ENCODE data around the gene VTN.

The VTN gene

DNA sequence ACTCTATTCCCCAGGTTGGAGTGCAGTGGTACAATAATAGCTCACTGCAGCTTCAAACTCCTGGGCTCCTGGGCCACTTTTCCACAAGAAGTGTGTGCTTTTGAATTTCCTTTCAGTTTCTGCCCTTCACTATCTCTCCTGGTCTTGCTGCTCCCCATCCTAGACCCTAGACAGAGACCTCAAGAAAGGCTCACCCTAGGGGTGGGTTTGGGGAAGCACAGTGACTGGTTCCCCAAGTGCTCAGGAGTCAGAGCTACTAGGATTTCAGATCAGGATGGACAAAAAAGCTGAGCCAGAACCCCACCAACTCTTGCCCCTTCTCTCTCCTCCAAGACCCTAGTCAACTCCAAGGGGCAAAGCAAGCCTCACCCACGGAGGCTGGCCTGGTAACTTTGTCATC, 3.5 kb downstream of the VTN start:
- no peak for DNase-seq (ENCODE audit: low read depth)
- no peak overlapping the region for H3K4me3 ChIP-seq (ENCODE audit: low read depth, low read length)
- in situ Hi-C loops (cut with HindIII; ENCODE audit: low sequenced_read_pairs) = no loop called here
- TF ChIP-seq CTCF (IDR thresholded peaks at IDR 0.05; ENCODE audit: low read depth, low read length, missing control alignments) = no peak

DNA sequence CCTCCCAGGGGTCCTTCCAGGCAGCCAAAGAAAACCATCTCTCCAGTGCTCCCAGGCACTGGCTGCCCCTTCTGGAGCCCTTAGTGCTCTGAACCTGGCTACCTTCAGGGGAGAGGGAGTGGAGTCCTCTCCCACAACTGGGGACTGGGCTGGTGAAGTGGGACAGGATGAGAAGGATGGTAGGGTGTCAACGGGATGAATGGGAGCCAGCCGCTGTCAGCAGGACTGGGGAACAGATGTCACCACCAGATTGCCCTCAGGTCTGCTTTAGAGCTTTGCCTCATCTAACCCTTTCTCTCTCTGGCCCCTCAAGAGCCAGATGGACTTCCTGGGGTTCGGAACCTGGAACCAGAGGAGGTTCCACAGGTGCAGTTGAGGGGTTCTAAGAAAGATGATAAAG, 4.6 kb downstream of the VTN start:
- in situ Hi-C loops (cut with HindIII; ENCODE audit: low sequenced_read_pairs) = no loop called here
- TF ChIP-seq CTCF (IDR thresholded peaks at IDR 0.05; ENCODE audit: low read depth, low read length, missing control alignments) = no peak
- no peak for DNase-seq (ENCODE audit: low read depth)
- no peak overlapping the region for H3K4me3 ChIP-seq (ENCODE audit: low read depth, low read length)

GRCh38 chr17:28364665-28365363, 5.3 kb downstream of the VTN start, which contains the start of gene SEBOX:
Gene SEBOX (minus strand): TSS chr17:28365199. CDS start chr17:28365151, 48 bp downstream.
- no peak for DNase-seq (ENCODE audit: low read depth)
- H3K4me3 ChIP-seq (ENCODE audit: low read depth, low read length) = no peak within 1 kb of the TSS
- in situ Hi-C loops (cut with HindIII; ENCODE audit: low sequenced_read_pairs) = no loop called here
- TF ChIP-seq CTCF (IDR thresholded peaks at IDR 0.05; ENCODE audit: low read depth, low read length, missing control alignments) = no peak

DNA sequence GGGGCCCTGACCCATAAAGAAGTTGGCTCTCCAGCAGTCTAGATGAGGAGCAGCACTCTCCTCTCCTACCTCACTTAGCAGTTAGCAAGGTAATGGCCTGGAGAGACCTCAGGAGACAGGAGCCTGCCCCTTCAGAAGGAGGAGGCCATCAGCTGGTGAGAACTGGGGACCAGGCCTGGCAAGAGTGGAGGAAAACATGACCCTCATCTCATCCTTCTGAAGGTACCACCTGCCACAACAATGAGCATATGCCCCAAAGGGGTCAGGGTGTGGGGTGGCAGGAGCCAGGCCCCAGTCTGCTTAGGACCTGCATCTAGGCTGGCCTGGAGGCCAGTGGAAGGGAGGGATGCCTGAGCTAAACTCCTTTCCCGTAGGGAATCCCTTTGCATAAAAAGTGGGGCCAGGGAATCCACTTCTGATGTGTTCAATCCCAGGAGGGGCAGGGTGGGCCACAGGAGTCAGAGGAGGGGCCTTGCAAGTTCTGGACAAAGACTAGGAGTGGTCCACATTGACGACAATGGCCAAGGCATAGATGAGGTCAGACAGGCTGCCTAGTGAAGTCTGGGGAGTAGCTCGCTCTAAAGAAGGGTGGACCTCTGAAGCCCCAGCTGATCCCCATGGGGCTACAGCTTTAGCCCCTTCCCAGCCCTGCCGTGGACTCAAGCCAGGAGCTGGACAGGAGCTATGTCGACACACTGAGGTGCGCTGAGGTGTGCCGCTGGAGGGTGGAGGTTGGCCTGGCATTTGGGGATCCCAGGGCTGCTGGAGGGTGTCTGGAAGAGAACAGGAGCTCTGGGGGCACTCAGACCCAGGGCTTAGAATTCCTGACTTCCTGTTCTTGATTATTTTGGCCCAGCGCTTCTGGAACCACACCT, 6.1 kb downstream of the VTN start:
- no peak for TF ChIP-seq CTCF (IDR thresholded peaks at IDR 0.05; ENCODE audit: low read depth, low read length, missing control alignments)
- DNase-seq (ENCODE audit: low read depth) = no peak
- no peak overlapping the region for H3K4me3 ChIP-seq (ENCODE audit: low read depth, low read length)
- in situ Hi-C loops (cut with HindIII; ENCODE audit: low sequenced_read_pairs) = no loop called here

GRCh38 chr17:28363186-28363585, 6.9 kb downstream of the VTN start:
- TF ChIP-seq CTCF (IDR thresholded peaks at IDR 0.05; ENCODE audit: low read depth, low read length, missing control alignments) = no peak
- DNase-seq (ENCODE audit: low read depth) = no peak
- in situ Hi-C loops (cut with HindIII; ENCODE audit: low sequenced_read_pairs) = no loop called here
- H3K4me3 ChIP-seq (ENCODE audit: low read depth, low read length) = no peak overlapping the region

DNA sequence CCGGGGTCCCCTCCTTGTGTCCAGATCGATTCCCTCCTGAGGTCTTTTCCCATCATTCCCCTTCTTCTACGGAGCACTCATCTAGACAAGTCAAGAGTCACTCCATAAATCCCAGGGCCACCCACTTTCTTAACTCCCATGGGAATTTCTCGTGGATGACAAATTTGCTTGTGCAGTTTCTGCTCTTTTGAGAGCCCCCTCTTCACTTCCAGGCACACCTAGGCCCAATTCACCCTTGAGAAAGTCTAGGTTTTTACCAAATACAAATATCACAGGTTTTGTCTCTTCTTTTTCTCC, 12.3 kb downstream of the VTN start:
- no peak for DNase-seq (ENCODE audit: low read depth)

More for the DNA sequence above, 12.3 kb downstream of the VTN start:
- TF ChIP-seq CTCF (IDR thresholded peaks at IDR 0.05; ENCODE audit: low read depth, low read length, missing control alignments) = no peak
- in situ Hi-C loops (cut with HindIII; ENCODE audit: low sequenced_read_pairs) = no loop called here
- H3K4me3 ChIP-seq (ENCODE audit: low read depth, low read length) = peak overlapping the region; percentile 95
